Renal cortex interstitium (tissue), 11 donors: ENCODE data around the gene PPP1CC. TPM values are rescaled to one million over a fixed set of nuclear protein-coding genes. Genes with fewer than 3 reads are reported as not detected.
"Not testable (repeated sequence)": the region's sequence is repeated elsewhere in the genome, so short reads cannot be mapped to it uniquely, and the experiment has no call there.

Experiments used
- DNase-seq, 11 donors: peaks; one replicate each; pipeline ENCODE4 v3.0.0-alpha.2; 2013; ENCODE audit warnings: low read depth in 9 of 11, low spot score in 4 of 11; ENCODE audit errors: extremely low read depth in 1 of 11
- polyA plus RNA-seq, 3 donors: library from polyadenylated mRNA; unstranded; fragments of 120-200 nt; gene quantifications; one replicate each; pipeline ENCODE4 v1.2.1, GENCODE V29; 2013; ENCODE audit not compliant: insufficient read length in 3 of 3

PPP1CC gene
- polyA plus RNA-seq, 3 donors, result 163 to 207 (median 177) TPM

- no peak for DNase-seq
Observed at GRCh38 chr12:110766311-110767154, 23.8 kb upstream of the PPP1CC start.

DNA sequence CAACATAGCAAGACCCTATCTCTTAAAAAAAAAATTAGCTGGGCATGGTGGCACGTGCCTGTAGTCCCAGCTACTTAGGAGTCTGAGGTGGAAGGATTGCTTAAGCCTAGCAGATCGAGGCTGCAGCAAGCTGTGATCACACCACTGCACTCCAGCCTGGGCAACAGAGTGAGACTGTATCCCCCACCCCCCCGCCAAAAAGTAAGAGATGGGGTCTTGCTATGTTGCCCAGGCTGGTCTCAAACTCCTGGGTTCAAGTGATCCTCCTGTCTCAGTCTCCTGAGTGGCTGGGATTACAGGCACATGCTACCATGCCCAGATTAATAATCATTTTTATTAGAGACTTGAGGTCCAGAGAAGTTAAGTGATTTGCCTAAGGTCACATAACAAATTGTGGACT is 22.9 kb upstream of the PPP1CC start:
- not testable (repeated sequence) for DNase-seq

DNA sequence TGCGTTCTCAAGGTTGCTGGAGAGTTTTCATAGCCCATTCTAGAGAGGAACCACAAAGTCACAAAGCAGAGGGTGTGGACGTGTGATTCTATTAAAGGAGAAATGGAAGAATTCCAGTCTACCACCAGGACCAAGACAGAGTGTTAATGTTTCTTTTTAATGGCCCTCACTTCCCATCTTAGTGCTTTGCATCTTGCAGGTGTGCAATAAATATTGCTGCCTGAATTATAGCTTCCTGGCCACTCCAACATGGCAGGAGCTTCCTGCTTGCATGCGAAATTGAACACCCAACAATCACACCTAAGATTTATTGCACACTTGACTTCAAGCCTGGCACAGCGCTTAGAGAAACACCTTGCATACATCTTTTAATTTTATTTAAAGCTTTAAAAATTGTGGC is 22.4 kb upstream of the PPP1CC start:
- DNase-seq, result no peak

- no peak for DNase-seq
Observed at GRCh38 chr12:110763583-110763982, 20.9 kb upstream of the PPP1CC start.

DNA sequence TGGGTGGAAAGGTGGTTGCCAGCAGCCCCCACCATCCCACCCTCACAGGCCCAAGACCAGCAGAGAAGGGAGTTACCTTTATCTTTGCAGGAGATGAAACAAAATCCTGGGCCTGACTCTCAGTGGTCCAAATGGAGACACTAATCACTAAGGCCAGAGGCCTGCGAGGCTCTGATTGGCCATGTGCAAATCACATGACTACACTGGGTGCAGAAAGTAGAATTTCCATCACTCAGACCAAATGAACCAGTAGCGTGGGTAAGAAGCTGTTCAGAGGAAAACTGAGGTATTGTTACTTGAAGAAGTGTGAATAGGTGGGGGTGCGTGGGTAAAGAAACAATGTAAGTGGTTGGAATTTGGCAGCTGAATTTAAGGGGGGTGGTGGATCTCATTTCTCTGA is 20.2 kb upstream of the PPP1CC start:
- DNase-seq, result no peak

DNA sequence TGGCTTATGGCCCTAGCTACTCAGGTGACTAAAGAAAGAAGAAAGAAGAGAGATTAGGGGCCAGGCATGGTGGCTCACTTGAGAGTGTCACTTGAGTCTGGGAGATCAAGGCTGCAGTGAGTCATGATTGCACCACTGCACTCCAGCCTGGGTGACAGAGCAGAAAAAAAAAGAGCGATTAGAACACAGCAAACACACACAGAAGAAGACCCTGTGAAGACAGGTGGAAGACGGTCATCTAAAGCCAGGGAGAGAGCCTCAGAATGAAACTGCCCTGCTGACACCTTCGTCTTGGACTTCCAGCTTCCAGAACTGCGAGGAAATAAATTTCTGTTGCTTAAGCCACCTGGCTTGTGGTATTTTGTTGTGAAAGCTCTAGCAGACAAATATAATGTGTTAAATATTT is 17.5 kb upstream of the PPP1CC start:
- DNase-seq, result no peak

GRCh38 chr12:110758922-110759321 is 16.2 kb upstream of the PPP1CC start:
- no peak for DNase-seq

DNA sequence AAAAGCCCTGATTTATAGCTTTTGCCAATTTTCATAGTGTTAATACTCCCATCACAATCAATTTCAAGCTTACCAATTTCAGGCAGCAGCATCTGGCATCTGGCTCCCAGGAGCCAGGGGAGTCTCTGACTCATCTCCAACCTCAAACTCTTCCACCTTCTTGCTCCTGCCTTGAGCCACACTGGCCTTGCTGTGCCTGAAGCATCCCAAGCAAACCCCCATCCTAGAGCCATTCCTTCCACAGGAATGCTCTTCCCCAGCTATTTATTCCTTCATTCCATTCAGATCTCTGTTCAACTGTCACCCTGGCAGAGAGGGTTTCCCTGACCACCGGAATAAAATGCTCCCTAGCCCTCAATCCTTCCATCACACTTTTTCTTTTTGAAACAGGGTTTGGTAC is 13.9 kb upstream of the PPP1CC start:
- no peak for DNase-seq

DNA sequence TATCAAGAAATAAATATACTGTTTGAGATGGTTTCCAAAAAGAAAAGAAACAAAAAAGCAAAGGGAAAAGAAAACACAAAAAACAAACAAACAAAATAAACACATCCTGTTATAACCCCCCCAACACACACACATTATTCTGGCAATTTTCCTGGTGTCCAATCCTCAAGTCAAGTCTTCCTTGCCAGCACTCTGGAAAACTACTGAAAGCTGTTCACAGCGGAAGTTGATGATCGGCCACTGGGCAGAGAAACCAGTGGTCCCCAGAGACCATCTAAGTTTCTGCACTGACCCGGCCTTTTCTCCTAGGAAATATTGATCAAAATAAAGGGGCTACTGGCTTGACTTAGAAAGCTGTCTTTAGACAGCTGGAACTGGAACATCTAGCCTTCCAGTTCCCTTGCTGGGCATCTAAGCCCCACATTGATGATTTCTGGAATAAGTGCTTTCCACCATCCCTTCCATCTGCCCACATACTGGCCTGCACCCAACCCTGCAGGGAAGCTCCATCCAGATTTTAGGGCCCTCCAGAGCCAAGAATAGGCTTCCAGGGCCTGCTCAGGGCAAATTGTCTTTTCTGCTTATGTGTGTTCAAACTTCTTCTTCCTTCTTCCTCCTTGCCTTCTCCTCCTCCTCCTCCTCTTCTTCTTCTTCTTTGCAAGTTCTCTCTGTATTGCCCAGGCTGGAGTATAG is 11.6 kb upstream of the PPP1CC start:
- no peak for DNase-seq

DNA sequence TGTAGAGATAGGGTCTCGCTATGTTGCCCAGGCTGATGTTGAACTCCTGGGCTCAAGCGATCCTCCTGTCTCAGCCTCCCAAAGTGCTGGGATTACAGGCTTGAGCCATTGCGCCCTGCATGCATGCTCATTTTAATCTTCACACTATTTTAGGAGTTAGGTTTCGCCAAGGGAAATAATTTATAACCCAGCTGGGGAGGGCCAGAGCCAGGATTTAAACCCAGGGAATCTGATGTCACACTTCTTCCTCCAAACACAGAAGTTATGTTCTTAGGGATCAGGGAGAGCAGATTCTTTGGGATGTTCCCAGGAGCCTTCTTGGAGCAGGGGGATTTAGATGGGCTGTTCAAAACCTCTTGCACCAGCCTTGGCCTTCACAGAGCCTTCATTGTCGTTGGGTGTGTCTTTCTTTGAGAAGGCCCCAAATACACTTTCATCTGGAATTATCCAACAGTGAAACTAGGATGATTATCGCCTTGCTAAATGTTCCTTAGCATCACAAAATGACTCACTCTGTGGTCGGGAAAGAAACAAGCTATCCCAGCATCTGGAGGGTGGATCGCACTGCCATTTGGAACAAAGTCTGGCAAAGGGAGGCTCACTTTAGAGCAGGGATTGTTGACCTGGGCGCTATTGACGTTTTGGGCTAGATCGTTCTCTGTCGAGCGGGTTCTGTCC is 8.2 kb upstream of the PPP1CC start:
- DNase-seq, result no peak

GRCh38 chr12:110746550-110746949 is 3.9 kb upstream of the PPP1CC start:
- DNase-seq, result no peak

GRCh38 chr12:110745542-110746284 is 3.0 kb upstream of the PPP1CC start:
- DNase-seq, result no peak

- DNase-seq, result no peak
Observed at GRCh38 chr12:110744601-110745264, 2.0 kb upstream of the PPP1CC start.

GRCh38 chr12:110744151-110744571 is 1.5 kb upstream of the PPP1CC start:
- DNase-seq, result no peak

- DNase-seq, result peak in 2 of 11 donors; percentile 15
Observed at GRCh38 chr12:110743571-110744093, 941 bp upstream of the PPP1CC start.

GRCh38 chr12:110742096-110742717 is 484 bp downstream of the PPP1CC start:
- peak in 2 of 11 donors; percentile 29 to 31 for DNase-seq

DNA sequence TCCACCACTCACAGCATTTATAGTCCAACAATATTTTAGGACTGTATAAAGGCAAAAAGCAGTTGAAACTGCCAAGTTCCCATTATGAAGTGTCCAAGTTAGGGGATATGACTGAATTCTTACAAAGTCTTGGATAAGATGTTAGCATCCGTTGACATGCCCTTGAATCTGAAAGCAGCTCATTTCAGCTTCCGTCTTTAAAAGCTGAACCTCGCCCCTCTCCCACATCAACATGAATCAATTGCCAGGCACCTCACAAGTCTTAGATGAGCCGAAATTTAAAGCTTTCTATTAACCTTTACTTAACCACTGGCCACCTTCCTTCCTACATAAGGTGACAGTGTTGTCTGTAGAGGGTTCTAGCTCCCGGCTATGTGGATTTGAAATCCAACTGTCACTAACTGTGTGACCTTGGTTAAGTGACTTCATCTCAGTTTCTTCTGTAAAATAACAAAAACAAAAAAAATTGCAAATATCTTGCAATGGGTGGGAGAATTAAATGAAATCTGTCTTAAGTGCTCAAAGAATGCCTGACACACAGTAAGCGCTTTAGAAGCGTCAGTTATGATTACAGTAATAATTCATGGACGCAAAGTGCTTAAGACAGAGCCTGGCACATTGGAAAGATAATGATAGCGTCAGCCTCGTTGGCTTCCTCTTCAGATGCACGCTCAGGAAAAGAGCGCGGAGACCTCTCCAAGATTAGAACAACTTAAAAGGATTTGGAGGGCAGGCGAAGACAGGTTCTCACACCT is 1.2 kb downstream of the PPP1CC start:
- no peak for DNase-seq
